Transverse colon (tissue), 4 donors: ENCODE data around the gene MAPRE2. TPM values are rescaled to one million over a fixed set of nuclear protein-coding genes. Genes with fewer than 3 reads are reported as not detected.

ENCODE experiments used
- DNase-seq: peaks from one replicate; pipeline ENCODE4 v3.0.0-alpha.2; 2019
- H3K27ac ChIP-seq, 4 donors: fragments of 200-600 bp; sonication (generic); 2 replicates each; pipeline ENCODE4 v1.5.1; 2016 to 2018; ENCODE audit warnings: inconsistent platforms in 4 of 4
- H3K27me3 ChIP-seq: fragments of 200-600 bp; sonication (generic); 2 replicates; pipeline ENCODE4 v1.5.1; 2017; ENCODE audit warnings: inconsistent platforms
- H3K36me3 ChIP-seq, 4 donors: fragments of 200-600 bp; sonication (generic); 2 replicates each; pipeline ENCODE4 v1.5.1; 2017 to 2019; ENCODE audit warnings: inconsistent platforms in 4 of 4
- H3K4me1 ChIP-seq, 4 donors: fragments of 200-600 bp; sonication (generic); 2 replicates each; pipeline ENCODE4 v1.5.1; 2017 to 2020; ENCODE audit warnings: inconsistent platforms in 4 of 4
- H3K4me3 ChIP-seq, 4 donors: fragments of 200-600 bp; sonication (generic); 1 replicate in 1 of 4; 2 replicates in 3 of 4; pipeline versions ENCODE4 v1.5.1 to v1.6.1; 2017 to 2019; ENCODE audit warnings: inconsistent platforms in 4 of 4
- H3K9me3 ChIP-seq, 2 donors: fragments of 200-600 bp; sonication (generic); 2 replicates each; pipeline ENCODE4 v1.5.1; 2017 to 2019; ENCODE audit warnings: inconsistent platforms in 2 of 2
- EP300 ChIP-seq: sonication (generic); formaldehyde crosslinking; IDR thresholded peaks from one replicate; pipeline ENCODE4 v1.6.1; 2017; ENCODE audit warnings: antibody characterized with exemption, low read depth
- POLR2A ChIP-seq: fragments of 450-650 bp; IDR thresholded peaks from one replicate; pipeline ENCODE4 v1.6.1; 2016; ENCODE audit warnings: antibody characterized with exemption, mild to moderate bottlenecking, moderate library complexity
- POLR2AphosphoS5 ChIP-seq, 3 donors: sonication (generic); formaldehyde crosslinking; IDR thresholded peaks; one replicate each; pipeline ENCODE4 v1.6.1; 2016; ENCODE audit warnings: antibody characterized with exemption in 3 of 3
- WGBS, 2 donors: methylation state at CpG; one replicate each; pipeline ENCODE4 v1.1.5; 2018; ENCODE audit warnings: low coverage in 1 of 2; 5-methylcytosine and 5-hydroxymethylcytosine counted together
- in situ Hi-C, 4 donors: fragments of 200-750 bp; cut with MboI; loops; one replicate each; pipeline versions ENCODE4 v1.15.0 to v1.15.1; 2017; ENCODE audit warnings: low sequenced_read_pairs in 3 of 4, low pct_ligation_motif_present in 1 of 4, low pct_unique_long_range_greater_than_20kb in 1 of 4
- intact Hi-C: fragments of 100-400 bp; cut with DNase I; formaldehyde crosslinking; loops from one replicate; pipeline ENCODE4 v1.15.1; 2023; ENCODE audit warnings: low total_unique reads
- total RNA-seq, 4 donors: library from RNA; depleted of rRNA; stranded (reverse); fragments of >200 nt; gene quantifications; one replicate each; pipeline ENCODE4 v1.1.0, GENCODE V29; 2016
- TF ChIP-seq, protein P1 (sequence below), 5 experiments: fragments of 200-600 bp in 3 of 5; fragments of 450-650 bp in 2 of 5; sonication (generic) in 3 of 5; IDR thresholded peaks; 1 replicate in 2 of 5; 2 replicates in 3 of 5; pipeline ENCODE4 v1.5.1; 2016 to 2017; ENCODE audit warnings: antibody characterized with exemption in 5 of 5, inconsistent platforms in 3 of 5, mild to moderate bottlenecking in 2 of 5, moderate library complexity in 1 of 5

MAPRE2 gene
- total RNA-seq, 4 donors from 2014 or later = 23.1 to 102 (median 48.5) TPM

DNA sequence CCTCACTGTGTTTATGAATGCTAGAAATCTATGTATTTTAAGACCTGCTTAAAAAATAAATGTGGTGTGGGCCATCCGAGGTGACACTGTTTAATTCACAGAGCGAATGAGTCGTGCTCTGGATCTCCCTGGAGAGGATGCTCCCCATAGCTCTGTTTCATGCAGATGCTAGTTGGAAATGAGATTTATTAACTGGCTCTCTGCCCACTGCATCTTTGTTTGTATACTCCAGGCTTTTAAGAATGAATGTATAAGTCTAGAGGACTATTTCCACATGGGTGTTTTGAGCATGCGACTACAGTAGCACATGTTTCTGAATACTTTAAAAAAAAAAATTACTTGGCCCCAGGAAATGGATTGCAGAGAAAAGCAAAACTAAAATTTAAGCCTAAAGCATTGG lies 3.9 kb downstream of the MAPRE2 start:
- TF ChIP-seq POLR2A (no peak), EP300 (no peak), POLR2AphosphoS5 (IDR thresholded peaks at IDR 0.05) (no peak)
- TF ChIP-seq, protein P1, sequence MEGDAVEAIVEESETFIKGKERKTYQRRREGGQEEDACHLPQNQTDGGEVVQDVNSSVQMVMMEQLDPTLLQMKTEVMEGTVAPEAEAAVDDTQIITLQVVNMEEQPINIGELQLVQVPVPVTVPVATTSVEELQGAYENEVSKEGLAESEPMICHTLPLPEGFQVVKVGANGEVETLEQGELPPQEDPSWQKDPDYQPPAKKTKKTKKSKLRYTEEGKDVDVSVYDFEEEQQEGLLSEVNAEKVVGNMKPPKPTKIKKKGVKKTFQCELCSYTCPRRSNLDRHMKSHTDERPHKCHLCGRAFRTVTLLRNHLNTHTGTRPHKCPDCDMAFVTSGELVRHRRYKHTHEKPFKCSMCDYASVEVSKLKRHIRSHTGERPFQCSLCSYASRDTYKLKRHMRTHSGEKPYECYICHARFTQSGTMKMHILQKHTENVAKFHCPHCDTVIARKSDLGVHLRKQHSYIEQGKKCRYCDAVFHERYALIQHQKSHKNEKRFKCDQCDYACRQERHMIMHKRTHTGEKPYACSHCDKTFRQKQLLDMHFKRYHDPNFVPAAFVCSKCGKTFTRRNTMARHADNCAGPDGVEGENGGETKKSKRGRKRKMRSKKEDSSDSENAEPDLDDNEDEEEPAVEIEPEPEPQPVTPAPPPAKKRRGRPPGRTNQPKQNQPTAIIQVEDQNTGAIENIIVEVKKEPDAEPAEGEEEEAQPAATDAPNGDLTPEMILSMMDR (IDR thresholded peaks at IDR 0.05) = no peak
- DNase-seq = no peak
- no peaks in the 10 kb centered on the region for H3K27me3 ChIP-seq
- in situ Hi-C loops (no loop called here), intact Hi-C loops (loop anchor here (10.0 kb wide), 1 partner anchor 1910 kb away; no protein-coding TSS in a partner anchor)
- no peak overlapping the region for H3K4me3 ChIP-seq
- H3K4me1 ChIP-seq = peaks cover 7 to 67% (median 26%) of the 10 kb centered on the region in 4 donors
- WGBS, 2 donors = 53 to 74% methylated on average over 4 of the region's 4 CpGs
- H3K36me3 ChIP-seq = no peaks in the 10 kb centered on the region
- H3K9me3 ChIP-seq = no peaks in the 10 kb centered on the region
- H3K27ac ChIP-seq = peak overlapping the region in 3 of 4 donors; percentile 4 to 45 (median 33)

DNA sequence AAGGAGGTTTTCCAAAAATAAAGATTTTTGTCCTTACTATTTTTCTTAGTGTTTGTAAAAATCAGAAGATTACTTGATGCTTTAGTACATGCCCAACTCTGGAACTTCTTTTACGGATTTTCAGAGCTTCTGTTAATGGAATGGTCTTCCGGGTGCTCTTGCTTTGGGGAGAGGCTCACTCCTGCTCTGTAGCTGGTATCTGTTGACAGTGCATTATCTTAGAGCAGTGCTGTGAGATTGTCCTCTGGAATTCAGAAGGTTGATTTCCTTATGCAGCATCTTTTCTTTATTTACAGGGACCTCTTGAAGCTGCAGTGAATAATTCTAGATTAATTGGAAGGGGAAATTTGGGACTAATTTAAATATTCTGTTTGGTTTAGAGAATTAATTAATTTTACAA lies 4.6 kb downstream of the MAPRE2 start:
- H3K36me3 ChIP-seq = no peaks in the 10 kb centered on the region
- TF ChIP-seq POLR2A = no peak
- 56 to 86% methylated on average over 2 of the region's 2 CpGs for WGBS, 2 donors
- H3K4me3 ChIP-seq = no peak overlapping the region
- DNase-seq = no peak
- H3K27ac ChIP-seq = peak overlapping the region in 3 of 4 donors; percentile 4 to 45 (median 9)
- intact Hi-C loops (loop anchor here (10.0 kb wide), 1 partner anchor 1911 kb away; no protein-coding TSS in a partner anchor), in situ Hi-C loops (no loop called here)
- no peaks in the 10 kb centered on the region for H3K9me3 ChIP-seq
- no peaks in the 10 kb centered on the region for H3K27me3 ChIP-seq
- H3K4me1 ChIP-seq = peaks cover 7 to 71% (median 25%) of the 10 kb centered on the region in 4 donors

DNA sequence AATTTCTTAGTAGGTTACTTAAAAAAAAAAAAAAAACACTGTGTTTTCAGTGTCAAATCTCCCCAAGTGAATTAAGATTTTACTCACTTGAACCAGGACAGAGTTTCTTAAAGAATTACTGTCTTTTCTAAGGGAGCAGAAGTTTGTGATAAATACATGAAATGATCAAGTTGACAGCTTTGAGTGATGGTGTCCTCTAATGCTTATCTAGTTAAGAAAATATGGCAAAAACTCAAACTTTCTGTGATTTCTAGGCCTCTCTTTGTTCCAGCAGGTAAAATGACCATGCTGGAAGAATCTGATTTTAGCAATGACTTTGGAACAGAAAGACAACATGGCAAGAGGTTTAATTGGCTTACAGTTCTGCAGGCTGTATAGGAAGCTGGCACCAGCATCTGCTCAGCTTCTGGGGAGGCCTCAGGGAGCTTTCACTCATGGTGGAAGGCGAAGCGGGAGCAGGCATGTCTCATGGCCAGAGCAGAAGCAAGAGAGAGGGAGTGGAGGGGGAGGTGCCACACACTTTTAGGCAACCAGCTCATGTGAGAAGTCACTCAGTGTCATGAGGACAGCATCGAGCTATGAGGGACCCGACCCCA lies 6.6 kb downstream of the MAPRE2 start:
- H3K27me3 ChIP-seq = no peaks in the 10 kb centered on the region
- DNase-seq = no peak
- H3K36me3 ChIP-seq = no peaks in the 10 kb centered on the region
- H3K27ac ChIP-seq = no peak overlapping the region
- in situ Hi-C loops (no loop called here), intact Hi-C loops (loop anchor here (10.0 kb wide), 1 partner anchor 1913 kb away; no protein-coding TSS in a partner anchor)
- TF ChIP-seq POLR2AphosphoS5 (IDR thresholded peaks at IDR 0.05) (no peak), EP300 (no peak), POLR2A (no peak)
- TF ChIP-seq, protein P1 (IDR thresholded peaks at IDR 0.05) = no peak
- no peaks in the 10 kb centered on the region for H3K9me3 ChIP-seq
- peaks cover 5 to 70% (median 17%) of the 10 kb centered on the region in 4 donors for H3K4me1 ChIP-seq
- 94 to 97% methylated on average over 2 to 4 of the region's 4 CpGs for WGBS, 2 donors
- H3K4me3 ChIP-seq = no peak overlapping the region

DNA sequence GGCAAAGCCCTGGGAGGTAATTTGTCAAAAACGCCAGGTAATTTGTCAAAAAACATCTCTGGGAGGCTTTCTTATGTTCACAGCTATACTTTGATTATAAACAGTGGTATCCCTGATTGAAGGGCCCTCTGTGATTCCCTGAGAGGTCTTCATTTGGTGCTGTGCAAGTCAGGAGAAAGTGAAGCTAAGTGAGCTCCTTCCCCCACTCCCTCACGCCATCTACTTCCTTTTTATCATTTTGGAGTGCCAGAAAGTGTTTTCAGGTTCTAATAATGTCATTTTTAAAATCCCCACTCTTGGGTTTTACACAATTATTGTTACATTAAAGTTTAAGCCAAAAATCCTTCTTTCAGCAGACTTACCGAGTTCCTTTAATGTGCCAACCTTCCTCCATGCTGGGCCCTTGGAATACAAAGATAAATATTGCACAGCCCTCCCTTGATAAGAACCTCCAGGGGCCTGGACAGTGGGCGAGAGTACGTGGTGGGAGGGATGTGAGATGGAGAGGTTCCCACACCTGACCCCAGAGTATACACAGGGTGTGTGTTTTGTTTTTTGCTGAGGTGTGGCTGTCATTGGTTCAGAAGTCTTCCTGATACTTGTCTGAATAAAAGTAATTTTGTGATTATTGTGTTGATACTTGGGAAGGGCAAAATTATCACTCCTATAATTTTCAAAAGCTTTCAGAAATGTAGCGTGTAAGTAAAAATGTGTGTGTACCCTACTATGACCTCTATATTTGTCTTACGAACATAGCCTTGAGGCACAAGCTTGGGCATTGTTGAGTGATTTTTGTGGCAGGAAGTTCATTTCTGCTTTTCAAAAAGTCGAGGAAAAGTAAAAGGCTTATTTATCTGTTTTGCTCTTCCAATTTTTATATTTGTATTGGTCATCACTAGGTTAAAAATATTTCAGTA lies 8.2 kb downstream of the MAPRE2 start:
- H3K4me3 ChIP-seq = no peak overlapping the region
- H3K27ac ChIP-seq = peak overlapping the region in 3 of 4 donors; percentile 42 to 56 (median 44)
- H3K9me3 ChIP-seq = no peaks in the 10 kb centered on the region
- TF ChIP-seq EP300 = no peak
- TF ChIP-seq POLR2A = no peak
- TF ChIP-seq, protein P1 (IDR thresholded peaks at IDR 0.05) = no peak
- TF ChIP-seq POLR2AphosphoS5 (IDR thresholded peaks at IDR 0.05) = no peak
- H3K4me1 ChIP-seq = peaks cover 5 to 59% (median 13%) of the 10 kb centered on the region in 4 donors
- intact Hi-C loops (loop anchor here (10.0 kb wide), 1 partner anchor 1915 kb away; no protein-coding TSS in a partner anchor), in situ Hi-C loops (no loop called here)
- H3K36me3 ChIP-seq = no peaks in the 10 kb centered on the region
- 60 to 66% methylated on average over 8 of the region's 8 CpGs for WGBS, 2 donors
- H3K27me3 ChIP-seq = no peaks in the 10 kb centered on the region
- DNase-seq = no peak
